ENCODE results near the gene DHDH. TPM values are rescaled to one million over a fixed set of nuclear protein-coding genes. Genes with fewer than 3 reads are reported as not detected.
A peak's percentile ranks its signal among the peaks of the same experiment; 100 is the strongest.

DHDH gene
- total RNA-seq, 1 donor from 2014 or later, result 3.2 TPM

DNA sequence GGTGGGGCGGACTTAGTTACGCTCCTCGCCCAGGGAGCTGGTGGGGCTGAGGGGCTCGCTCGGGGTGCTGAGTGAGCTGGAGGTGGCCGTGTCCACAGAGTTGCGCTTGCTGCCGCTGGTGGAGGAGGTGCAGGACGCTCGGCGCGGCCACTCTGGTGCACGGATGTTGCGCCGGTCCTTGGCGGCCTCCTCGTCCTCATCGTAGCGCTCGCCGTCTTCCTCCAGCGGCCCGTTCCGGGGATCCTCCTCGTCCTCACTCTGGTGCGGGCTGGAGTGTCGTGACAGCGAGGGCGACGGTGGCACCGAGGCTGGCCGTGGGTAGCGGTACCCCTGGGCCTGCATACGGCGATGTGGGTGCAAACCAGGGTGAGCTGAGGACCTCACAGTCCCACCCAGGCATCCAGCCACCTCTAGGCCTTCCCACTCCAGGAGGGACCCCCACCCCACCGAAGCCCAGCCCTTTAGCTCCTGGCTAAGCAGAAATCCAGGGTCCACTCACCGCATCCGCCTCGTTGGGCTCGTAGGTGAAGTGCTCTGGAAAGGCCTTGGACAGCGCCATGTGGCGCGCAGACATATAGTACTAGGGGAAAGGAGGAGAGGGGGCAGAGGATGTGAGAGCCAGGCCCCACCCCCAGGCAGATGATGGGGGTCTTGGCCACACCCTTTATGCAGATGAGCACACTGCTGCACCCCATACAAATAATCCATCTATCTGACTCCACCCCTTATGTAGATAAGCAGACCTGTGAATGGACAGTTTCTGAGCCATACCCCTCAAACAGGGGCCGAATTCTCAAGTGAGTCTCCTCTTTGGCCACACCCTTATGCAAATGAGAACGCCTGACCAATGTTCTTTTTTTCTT lies 36.0 kb downstream of the DHDH start:
- H3K27ac Mint-ChIP-seq, result no peak overlapping the region
- H3K9me3 Mint-ChIP-seq, result no peaks in the 10 kb centered on the region
- TF ChIP-seq, protein P1, sequence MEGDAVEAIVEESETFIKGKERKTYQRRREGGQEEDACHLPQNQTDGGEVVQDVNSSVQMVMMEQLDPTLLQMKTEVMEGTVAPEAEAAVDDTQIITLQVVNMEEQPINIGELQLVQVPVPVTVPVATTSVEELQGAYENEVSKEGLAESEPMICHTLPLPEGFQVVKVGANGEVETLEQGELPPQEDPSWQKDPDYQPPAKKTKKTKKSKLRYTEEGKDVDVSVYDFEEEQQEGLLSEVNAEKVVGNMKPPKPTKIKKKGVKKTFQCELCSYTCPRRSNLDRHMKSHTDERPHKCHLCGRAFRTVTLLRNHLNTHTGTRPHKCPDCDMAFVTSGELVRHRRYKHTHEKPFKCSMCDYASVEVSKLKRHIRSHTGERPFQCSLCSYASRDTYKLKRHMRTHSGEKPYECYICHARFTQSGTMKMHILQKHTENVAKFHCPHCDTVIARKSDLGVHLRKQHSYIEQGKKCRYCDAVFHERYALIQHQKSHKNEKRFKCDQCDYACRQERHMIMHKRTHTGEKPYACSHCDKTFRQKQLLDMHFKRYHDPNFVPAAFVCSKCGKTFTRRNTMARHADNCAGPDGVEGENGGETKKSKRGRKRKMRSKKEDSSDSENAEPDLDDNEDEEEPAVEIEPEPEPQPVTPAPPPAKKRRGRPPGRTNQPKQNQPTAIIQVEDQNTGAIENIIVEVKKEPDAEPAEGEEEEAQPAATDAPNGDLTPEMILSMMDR (IDR thresholded peaks at IDR 0.05; ENCODE audit: unreplicated experiment), result no peak
- H3K4me1 Mint-ChIP-seq, result peaks cover 18% of the 10 kb centered on the region
- no peak for DNase-seq (ENCODE audit: low spot score in 2 of 2, unreplicated experiment in 2 of 2)
- H3K4me3 Mint-ChIP-seq, result no peak overlapping the region
- no peaks in the 10 kb centered on the region for H3K27me3 Mint-ChIP-seq (ENCODE audit: low read depth)
- H3K36me3 Mint-ChIP-seq, result peaks cover 28% of the 10 kb centered on the region

DNA sequence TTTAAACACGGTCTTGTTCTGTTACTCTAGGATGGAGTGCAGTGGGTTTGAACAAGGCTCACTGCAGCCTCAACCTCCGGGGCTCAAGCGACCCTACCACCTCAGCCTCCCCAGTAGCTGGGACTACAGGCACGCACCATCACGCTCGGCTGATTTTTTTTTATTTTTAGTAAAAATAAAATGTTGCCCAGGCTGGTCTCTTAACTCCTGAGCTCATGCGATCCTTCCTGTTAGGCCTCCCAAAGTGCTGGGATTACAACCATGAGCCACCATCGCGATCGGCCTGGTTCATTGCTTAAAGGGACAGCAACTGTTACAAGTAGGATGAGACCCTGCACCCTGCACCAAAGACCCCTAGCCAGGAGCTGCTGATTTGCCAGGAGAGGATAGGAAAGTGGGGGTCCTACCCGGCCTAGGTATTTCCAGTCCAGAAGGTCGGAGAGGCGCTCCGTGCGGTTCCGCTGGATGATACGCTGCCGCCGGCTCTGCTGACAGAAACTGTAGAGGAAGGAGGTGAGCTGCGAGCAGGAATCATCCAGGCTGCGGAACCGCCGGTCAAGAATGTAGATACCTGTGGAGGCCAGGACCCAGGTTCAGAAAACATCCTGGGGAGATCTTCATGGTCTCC lies 36.8 kb downstream of the DHDH start:
- Mint-ChIP-seq H3K27ac (no peak overlapping the region), H3K27me3 (ENCODE audit: low read depth) (no peaks in the 10 kb centered on the region), H3K4me3 (no peak overlapping the region), H3K36me3 (peaks cover 28% of the 10 kb centered on the region), H3K9me3 (no peaks in the 10 kb centered on the region), H3K4me1 (peaks cover 12% of the 10 kb centered on the region)
- no peak for DNase-seq (ENCODE audit: low spot score in 2 of 2, unreplicated experiment in 2 of 2)
- TF ChIP-seq, protein P1 (IDR thresholded peaks at IDR 0.05; ENCODE audit: unreplicated experiment), result no peak

DNA sequence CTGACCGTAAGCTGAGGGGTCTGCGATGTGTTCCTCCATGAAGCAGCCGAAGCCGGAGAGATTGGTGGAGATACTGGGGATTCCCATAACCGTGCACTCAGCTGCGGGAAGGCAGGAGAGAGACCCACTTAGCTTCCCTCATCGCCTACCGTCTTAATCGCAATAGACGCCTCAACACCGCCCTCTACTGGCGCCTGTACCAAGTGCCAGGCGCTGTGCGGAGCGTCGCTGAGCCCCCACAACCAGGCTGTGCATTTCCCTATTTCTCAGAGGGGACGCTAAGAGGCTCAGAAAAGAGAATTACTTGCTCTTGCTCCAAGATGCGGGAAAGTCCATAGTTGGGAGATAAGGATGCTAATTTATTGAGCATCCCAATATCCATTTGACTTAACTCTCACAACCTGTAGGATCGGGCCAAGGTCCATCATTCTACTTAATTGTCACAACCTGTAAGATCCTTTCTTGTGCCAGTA lies 37.5 kb downstream of the DHDH start:
- TF ChIP-seq, protein P1 (IDR thresholded peaks at IDR 0.05; ENCODE audit: unreplicated experiment), result peak; percentile 75
- Mint-ChIP-seq H3K36me3 (peaks cover 26% of the 10 kb centered on the region), H3K4me1 (peaks cover 10% of the 10 kb centered on the region), H3K4me3 (no peak overlapping the region), H3K27me3 (ENCODE audit: low read depth) (no peaks in the 10 kb centered on the region), H3K9me3 (no peaks in the 10 kb centered on the region), H3K27ac (no peak overlapping the region)
- peak; percentile 74 to 88 for DNase-seq (ENCODE audit: low spot score in 2 of 2, unreplicated experiment in 2 of 2)

DNA sequence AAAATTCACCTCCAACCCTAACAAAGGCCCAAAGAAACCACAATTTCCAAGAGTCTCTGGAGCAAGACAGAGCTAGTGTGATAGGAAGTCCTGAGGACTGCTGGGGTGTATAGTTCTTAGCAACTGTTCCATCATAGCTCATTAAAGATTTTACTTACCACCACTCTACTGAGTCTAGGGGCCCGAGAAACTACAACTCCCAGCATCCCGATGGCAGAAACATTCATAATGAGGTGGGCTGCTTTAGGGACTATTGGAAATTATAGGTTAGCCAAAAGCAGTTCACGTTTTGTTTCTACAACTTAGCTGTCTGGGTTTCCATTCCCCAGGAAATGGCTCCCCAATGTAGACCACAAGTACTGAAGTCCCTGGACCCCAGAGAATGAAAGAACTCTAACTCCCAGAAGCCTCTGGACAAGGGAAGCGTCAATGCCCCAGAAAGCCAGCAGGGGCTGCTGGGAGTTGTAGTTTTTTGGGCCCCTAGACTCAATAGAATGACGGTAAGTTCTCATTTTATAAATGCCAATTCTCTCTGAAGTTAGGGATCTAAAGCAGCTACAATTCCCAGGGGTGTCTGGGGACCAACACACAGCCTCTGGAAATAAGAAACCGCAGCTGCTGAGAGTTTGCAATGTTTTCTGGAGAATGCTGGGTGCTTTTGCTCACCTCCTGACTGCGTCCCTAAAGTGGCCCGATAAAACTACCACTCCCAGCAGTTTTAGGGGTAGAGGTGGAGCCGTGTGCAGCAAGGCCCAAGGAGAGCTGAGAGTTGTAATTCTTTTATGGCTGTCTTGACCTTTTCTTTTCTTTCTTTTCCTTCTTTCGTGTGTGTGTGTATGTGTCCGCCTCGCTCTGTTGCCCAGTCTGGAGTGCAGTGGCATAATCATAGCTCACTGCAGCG lies 42.7 kb downstream of the DHDH start:
- TF ChIP-seq, protein P1 (IDR thresholded peaks at IDR 0.05; ENCODE audit: unreplicated experiment), result no peak
- Mint-ChIP-seq H3K36me3 (peaks cover 26% of the 10 kb centered on the region), H3K27me3 (ENCODE audit: low read depth) (no peaks in the 10 kb centered on the region), H3K4me1 (no peaks in the 10 kb centered on the region), H3K27ac (no peak overlapping the region), H3K4me3 (no peak overlapping the region), H3K9me3 (no peaks in the 10 kb centered on the region)
- DNase-seq (ENCODE audit: low spot score in 2 of 2, unreplicated experiment in 2 of 2), result no peak

DNA sequence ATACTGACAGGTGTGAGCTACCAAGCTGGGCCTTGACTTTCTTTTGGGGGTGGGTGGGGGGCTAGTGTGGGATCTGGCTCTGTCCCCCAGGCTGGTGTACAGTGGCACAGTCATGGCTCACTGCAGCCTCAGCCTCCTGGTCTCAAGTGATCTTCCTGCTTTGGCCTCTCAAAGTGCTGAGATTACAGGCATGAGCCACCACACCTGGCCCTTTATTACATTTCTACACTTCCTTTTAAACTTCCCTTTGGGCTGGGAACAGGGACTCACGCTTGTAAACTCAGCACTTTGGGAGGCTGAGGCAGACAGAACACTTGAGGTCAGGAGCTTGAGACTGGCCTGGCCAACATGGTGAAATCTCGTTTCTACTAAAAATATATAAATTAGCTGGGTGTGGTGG lies 43.6 kb downstream of the DHDH start:
- Mint-ChIP-seq H3K27me3 (ENCODE audit: low read depth) (no peaks in the 10 kb centered on the region), H3K4me3 (no peak overlapping the region), H3K9me3 (no peaks in the 10 kb centered on the region), H3K36me3 (peaks cover 27% of the 10 kb centered on the region), H3K4me1 (no peaks in the 10 kb centered on the region), H3K27ac (no peak overlapping the region)
- no peak for DNase-seq (ENCODE audit: low spot score in 2 of 2, unreplicated experiment in 2 of 2)
- TF ChIP-seq, protein P1 (IDR thresholded peaks at IDR 0.05; ENCODE audit: unreplicated experiment), result no peak
